Hepatocyte (in vitro differentiated cells): Measurements from ENCODE around the gene WASF2.

ENCODE experiments used
- EZH2 ChIP-seq: fragments of 200-600 bp; sonication (generic); IDR thresholded peaks from 2 replicates; pipeline ENCODE4 v1.6.1; 2016; ENCODE audit warnings: antibody characterized with exemption, mild to moderate bottlenecking, borderline replicate concordance
- EZH2phosphoT487 ChIP-seq: fragments of 200-600 bp; sonication (generic); IDR thresholded peaks from one replicate; pipeline ENCODE4 v1.6.1; 2018; ENCODE audit warnings: antibody characterized with exemption, mild to moderate bottlenecking, low read depth, moderate library complexity; ENCODE audit not compliant: unreplicated experiment, severe bottlenecking
- TF ChIP-seq, protein P1 (sequence below): fragments of 200-600 bp; sonication (generic); IDR thresholded peaks from 2 replicates; pipeline ENCODE4 v1.5.1; 2016; ENCODE audit warnings: antibody characterized with exemption, mild to moderate bottlenecking; ENCODE audit not compliant: poor library complexity

DNA sequence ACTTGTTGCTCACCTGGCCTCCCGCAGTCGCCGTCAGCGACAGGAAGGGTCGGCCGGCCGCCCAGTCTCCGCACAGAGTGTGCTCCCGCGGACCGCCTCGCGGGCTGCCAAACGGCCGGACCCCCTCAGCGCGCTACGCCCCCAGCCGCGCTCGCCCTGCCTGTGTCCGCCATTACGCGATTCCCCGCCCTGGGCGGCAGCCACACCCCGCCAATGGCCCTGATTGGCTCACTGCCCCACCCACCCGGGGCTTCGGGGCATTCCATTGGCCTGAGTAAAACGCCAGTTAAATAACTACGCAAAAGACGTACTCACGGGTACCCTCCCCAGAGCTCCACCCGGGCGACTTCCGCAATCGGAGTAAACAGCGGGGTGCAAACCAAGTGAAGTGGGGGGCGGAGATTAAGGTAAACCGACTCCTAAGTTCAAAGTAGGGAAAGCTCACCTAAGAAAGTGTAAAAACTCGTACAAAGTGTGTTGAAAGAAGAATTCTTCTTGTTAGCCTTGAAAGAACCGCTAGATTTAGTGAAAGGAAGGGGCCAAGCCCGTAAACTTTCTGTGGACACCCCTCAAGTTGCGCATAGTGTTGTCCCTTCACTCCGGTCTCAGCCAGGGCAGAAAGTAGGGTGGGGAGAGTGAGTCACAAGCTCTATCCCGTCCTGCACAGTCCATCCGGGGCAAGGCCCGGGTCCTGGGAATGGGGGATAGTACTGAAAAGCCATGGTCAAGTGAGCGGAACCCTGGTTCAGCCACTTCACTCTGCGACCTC lies at the start of gene WASF2:
- TF ChIP-seq, protein P1, sequence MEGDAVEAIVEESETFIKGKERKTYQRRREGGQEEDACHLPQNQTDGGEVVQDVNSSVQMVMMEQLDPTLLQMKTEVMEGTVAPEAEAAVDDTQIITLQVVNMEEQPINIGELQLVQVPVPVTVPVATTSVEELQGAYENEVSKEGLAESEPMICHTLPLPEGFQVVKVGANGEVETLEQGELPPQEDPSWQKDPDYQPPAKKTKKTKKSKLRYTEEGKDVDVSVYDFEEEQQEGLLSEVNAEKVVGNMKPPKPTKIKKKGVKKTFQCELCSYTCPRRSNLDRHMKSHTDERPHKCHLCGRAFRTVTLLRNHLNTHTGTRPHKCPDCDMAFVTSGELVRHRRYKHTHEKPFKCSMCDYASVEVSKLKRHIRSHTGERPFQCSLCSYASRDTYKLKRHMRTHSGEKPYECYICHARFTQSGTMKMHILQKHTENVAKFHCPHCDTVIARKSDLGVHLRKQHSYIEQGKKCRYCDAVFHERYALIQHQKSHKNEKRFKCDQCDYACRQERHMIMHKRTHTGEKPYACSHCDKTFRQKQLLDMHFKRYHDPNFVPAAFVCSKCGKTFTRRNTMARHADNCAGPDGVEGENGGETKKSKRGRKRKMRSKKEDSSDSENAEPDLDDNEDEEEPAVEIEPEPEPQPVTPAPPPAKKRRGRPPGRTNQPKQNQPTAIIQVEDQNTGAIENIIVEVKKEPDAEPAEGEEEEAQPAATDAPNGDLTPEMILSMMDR: no peak
- no peak for TF ChIP-seq EZH2
- no peak for TF ChIP-seq EZH2phosphoT487
